NCI-H510A (cell line): ENCODE results near the gene LVRN.

Source experiments
- DNase-seq: peaks from one replicate; lab custom pipeline; 2025; lab: John Stamatoyannopoulos, UW

LVRN gene

GRCh38 chr5:116023619-116024018 lies 61.3 kb downstream of the LVRN start:
- no peak for DNase-seq

DNA sequence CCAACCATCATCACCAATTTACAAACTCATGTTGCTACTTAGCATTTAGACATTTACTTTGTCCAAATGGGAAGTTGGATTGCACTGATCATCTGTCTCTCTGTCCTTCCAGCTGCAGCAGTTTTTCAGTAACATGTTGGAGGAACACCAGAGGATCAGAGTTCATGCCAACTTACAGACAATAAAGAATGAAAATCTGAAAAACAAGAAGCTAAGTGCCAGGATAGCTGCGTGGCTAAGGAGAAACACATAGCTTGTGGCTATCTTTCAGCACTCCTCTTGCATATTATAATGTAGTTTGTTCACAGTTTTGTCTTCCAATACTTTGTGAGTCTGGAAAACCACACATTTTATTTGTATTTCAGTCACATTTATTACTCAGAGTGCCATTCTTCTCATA lies 63.6 kb downstream of the LVRN start:
- no peak for DNase-seq

- no peak for DNase-seq
These were observed 69.8 kb downstream of the LVRN start, which contains the start of gene ARL14EPL for GRCh38 chr5:116032094-116032517. Gene ARL14EPL (plus strand): TSS chr5:116032472. CDS start chr5:116051466, 18,994 bp downstream.

- DNase-seq: no peak
These were observed 70.7 kb downstream of the LVRN start for GRCh38 chr5:116032991-116033390.

DNA sequence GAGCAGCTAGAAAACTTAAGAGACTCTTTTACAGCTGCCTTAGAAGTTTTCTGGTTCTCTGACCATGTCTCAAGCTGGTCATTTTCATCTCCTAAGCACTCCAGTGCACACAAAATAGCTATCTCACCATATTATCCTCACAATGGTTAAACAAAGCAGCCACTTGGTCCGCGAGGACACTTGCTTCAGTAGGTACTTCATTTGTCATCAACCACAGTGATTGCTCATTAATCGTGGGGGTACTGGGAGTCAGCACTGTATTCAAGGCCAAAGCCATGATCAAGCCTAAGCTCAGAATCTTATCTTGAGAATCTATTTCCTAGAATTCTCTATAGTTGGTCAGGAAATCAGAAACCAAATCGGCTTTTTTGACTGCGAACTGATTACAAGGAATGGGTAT lies 72.8 kb downstream of the LVRN start:
- DNase-seq: no peak

DNA sequence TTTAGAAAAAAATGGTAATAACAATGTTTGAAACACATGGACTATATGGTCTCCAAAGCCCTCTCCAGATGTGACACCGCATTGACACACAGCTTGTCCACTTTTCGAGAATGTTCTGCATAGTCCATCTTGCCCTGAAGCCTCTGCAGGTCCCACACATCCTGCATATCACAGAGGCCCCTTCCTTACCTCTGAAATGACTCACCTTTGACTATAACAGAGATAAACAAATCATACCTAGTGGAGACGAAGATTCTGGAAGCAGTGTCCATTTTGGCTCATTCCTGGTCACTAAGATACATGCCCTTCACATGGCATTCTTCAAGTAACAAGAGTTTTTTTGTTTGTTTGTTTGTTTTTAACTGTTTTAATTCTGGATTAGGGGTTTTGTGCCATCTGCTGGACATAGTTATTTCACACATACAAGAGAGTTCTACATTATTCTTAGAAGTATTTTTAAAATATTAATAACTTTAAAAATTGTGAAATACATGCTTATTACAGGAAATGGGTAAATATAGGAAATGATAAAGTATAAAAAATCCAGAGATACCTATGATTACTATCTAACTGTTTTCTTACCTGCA lies 75.1 kb downstream of the LVRN start:
- no peak for DNase-seq

DNA sequence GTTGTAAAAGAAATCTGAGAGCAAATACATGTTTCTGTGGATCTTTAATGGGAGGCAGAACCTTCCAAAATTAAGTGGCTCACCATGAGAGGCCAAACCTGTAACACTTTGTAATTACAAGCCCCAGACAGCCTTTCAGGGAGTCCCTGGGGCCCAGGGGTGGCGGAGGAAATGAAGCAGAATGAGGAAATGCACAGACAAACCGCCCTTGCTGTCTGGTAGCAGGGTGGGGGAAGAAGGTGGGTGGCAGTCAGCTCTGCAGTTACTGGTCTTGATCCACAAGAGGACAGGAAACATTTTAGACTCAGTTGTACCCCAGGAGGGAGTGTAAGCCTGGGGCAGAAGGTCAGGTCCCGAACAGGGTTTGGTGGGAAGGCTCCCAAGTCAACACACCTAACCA lies 76.5 kb downstream of the LVRN start:
- no peak for DNase-seq

DNA sequence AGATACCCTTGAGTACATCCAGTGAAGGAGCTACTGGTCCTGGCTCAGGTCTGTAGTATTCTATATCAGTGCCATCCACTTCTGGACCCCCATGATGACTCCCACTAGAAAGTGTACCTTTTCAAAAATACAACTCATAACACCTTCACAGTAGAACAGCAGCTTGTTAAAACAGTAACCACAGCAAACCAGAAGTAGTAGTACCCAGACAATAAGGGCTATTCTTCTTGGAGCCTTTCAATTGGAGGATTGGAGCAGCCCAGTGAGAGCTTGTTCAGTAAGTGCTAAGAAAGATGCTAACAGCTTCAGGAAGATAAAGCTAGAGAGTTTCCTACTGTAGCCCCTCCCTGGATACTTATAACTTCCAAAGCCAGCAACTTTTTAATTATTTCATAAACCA lies 80.1 kb downstream of the LVRN start:
- no peak for DNase-seq

GRCh38 chr5:116044073-116044472 lies 81.8 kb downstream of the LVRN start:
- no peak for DNase-seq

- no peak for DNase-seq
These were observed 83.5 kb downstream of the LVRN start for GRCh38 chr5:116045821-116046220.

DNA sequence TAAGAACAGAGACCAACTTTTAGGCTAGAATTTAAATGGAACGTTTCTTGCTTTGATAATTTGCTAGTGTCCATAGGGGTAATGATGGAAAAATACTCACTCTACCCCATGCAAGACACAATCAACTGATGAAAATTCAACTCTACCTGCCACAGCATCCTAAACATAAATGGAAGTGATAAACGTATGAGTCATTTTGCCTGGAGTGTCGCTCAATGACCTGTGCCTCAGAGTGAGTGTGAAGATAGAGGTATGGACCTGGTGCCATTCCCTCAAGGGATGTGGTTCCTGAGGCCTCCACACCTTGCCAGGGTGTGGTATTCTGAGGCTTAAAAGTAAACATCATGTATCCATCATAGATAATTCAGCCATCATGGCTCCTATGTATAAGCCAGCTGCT lies 84.0 kb downstream of the LVRN start:
- DNase-seq: no peak

DNA sequence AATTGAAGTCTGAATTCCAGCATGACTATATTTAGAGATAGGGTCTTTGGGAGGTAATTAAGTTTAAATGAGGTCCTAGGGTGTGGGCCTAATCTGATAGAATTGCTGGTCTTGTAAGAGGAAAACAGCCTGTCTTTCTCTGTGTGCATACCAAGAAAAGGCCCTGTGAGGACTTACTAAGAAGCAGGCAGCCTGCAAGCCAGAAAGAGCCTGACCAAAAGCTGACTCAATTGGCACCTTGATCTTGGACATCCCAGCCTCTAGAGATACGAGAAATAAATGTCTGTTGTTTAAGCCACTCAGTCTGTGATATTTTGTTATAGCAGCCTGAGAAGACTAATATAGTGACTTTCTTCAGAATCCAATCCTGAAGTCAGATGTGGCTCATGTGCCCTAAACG lies 84.5 kb downstream of the LVRN start:
- DNase-seq: no peak

DNA sequence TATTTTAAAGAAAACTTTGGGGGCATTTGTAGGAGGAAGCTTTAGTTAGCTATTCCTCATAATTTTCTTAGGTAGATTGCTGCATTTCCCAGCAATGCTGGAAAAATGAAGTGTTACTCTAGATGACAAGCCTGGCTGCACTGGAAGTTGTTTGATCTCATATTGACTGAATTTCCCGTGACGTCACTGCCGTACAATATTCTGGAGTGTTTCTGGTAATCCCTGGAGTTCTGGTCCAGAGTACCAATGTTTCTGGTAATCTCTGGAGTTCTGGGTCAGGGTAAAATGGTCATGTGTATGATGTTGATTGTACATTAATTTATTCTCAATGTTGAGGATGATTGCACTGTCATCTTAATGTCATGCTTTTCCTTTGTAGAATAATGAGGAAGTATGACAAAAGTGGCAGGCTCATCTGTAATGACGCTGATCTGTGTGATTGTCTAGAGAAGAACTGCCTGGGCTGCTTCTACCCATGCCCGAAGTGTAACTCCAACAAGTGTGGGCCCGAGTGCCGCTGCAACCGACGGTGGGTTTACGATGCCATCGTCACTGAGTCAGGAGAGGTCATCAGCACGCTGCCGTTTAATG lies 96.2 kb downstream of the LVRN start:
- no peak for DNase-seq

- DNase-seq: no peak
These were observed 100.1 kb downstream of the LVRN start for GRCh38 chr5:116062352-116062751.

GRCh38 chr5:116063950-116064349 lies 101.7 kb downstream of the LVRN start:
- DNase-seq: no peak

DNA sequence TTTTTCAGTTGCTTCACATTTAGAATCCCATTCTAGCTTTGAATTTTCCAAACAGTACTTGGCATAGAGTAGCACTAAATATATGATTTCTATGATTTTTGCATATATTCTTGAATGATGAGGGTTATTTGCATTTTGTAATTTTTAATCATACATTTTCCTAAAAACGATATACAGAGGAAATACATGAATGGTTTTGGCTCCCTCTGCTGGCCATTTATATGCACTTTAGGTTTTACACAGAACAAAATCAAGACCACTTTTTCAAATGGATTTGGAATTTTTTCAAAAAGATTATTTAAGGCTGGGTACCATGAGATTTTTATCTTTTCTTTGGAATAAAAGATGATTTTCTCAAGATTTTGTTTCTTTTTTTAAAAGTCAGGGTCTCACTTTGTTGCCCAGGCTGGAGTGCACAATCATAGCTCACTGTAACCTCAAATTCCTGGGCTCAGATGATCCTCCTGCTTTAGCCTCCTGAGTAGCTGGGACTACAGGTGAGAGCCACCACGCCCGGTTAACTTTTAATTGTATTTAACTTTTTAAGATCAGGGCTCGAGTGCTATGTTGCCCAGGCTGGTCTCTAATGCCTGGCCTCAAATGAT lies 105.9 kb downstream of the LVRN start:
- DNase-seq: no peak

- no peak for DNase-seq
These were observed 108.9 kb downstream of the LVRN start for GRCh38 chr5:116071211-116071610.

- DNase-seq: no peak
These were observed 113.0 kb downstream of the LVRN start for GRCh38 chr5:116075191-116075831.

DNA sequence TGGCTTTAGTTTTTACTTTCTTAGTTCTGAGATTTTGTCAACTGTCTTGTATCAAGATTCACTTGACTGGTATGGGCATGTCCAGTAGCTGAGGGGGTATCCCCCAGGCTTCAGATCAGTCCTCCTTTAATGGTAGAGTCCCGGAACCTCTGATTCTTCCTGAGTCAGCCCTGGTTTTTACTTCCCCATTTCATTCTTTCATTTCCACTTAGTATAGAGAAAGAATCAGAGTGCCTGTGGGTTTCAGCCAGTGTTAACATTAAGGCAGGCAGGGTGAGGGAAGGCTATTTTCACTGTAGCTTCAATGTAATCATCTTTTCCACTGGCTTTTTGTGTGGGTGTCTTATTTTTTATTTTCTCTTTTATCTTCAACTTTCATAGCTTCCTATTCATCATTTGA lies 114.2 kb downstream of the LVRN start:
- no peak for DNase-seq
